ENCODE data around the gene EPHB1.

The EPHB1 gene

GRCh38 chr3:134892326-134892725, 97.3 kb downstream of the EPHB1 start:
- no peak overlapping the region for H2BK12ac ChIP-seq (ENCODE audit: low read length in 2 of 2)
- no peak overlapping the region for H2BK120ac ChIP-seq (ENCODE audit: low read depth, low read length)
- 50% methylated on average over 2 of the region's 2 CpGs for WGBS
- H3K14ac ChIP-seq (ENCODE audit: low read length in 2 of 2), result no peak overlapping the region
- no peak overlapping the region for H3K18ac ChIP-seq (ENCODE audit: low read depth in 1 of 2, low read length in 2 of 2)
- peaks cover 2% of the 10 kb centered on the region for H3K79me1 ChIP-seq (replicated peaks; ENCODE audit: low read length, poor library complexity, severe bottlenecking)
- H2BK5ac ChIP-seq (ENCODE audit: low read depth, low read length, poor library complexity, severe bottlenecking), result no peak overlapping the region
- no peak overlapping the region for H3K27ac ChIP-seq (ENCODE audit: low read length, poor library complexity, severe bottlenecking)
- DNase-seq, result no peak
- peaks cover 13% of the 10 kb centered on the region for H3K9me3 ChIP-seq (ENCODE audit: control insufficient read depth, low read length)
- H4K91ac ChIP-seq (ENCODE audit: low read length), result no peak overlapping the region
- H3K9ac ChIP-seq (ENCODE audit: low read length), result no peak overlapping the region
- H2AFZ ChIP-seq (ENCODE audit: low read depth, low read length), result no peak overlapping the region
- no peaks in the 10 kb centered on the region for H3K36me3 ChIP-seq (ENCODE audit: control insufficient read depth in 1 of 2, insufficient read depth in 2 of 2, low read depth in 1 of 2, low read length in 2 of 2)
- no peak overlapping the region for H4K8ac ChIP-seq (ENCODE audit: low read length)
- H2BK15ac ChIP-seq (ENCODE audit: low read depth, poor library complexity, severe bottlenecking), result no peak overlapping the region
- H2AK5ac ChIP-seq (ENCODE audit: low read length, severe bottlenecking), result no peak overlapping the region
- no peak overlapping the region for H3K4me2 ChIP-seq (ENCODE audit: low read length, poor library complexity, severe bottlenecking)
- H3K4ac ChIP-seq (ENCODE audit: low read depth in 1 of 2, low read length in 2 of 2), result no peak overlapping the region
- H3K4me1 ChIP-seq (ENCODE audit: control insufficient read depth, insufficient read depth, low read depth, low read length), result peaks cover 4% of the 10 kb centered on the region
- H3K27me3 ChIP-seq (ENCODE audit: control insufficient read depth in 1 of 2, insufficient read depth in 1 of 2, low read length in 2 of 2), result peaks cover 0 to 4% of the 10 kb centered on the region in 2 experiments
- no peak overlapping the region for H3K4me3 ChIP-seq (ENCODE audit: insufficient read depth in 1 of 2, low read depth in 1 of 2, low read length in 2 of 2)
- no peak overlapping the region for H3K23ac ChIP-seq (ENCODE audit: low read length in 2 of 2)

DNA sequence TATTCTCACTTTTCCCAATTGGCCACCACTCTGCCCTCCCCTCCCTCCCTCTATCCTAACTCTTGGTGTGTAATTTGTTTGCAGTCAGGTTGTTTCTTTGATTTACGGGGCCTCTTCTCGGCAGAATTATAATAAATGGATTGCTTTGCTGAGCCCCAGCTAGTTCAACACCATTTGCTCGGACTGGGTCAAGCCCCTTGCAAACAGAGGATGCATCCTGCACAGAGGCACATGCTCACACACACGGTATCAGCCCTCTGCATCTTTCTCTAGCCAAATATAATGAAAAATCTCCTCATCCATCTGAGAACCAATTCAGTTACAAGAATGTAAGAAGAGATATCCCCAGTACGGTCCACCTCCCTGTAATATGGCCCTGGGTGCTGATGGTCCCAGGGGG, 97.7 kb downstream of the EPHB1 start:
- H2BK15ac ChIP-seq (ENCODE audit: low read depth, poor library complexity, severe bottlenecking), result no peak overlapping the region
- no peak overlapping the region for H3K14ac ChIP-seq (ENCODE audit: low read length in 2 of 2)
- no peak overlapping the region for H3K9ac ChIP-seq (ENCODE audit: low read length)
- H3K27me3 ChIP-seq (ENCODE audit: control insufficient read depth in 1 of 2, insufficient read depth in 1 of 2, low read length in 2 of 2), result peaks cover 0 to 4% of the 10 kb centered on the region in 2 experiments
- H2BK120ac ChIP-seq (ENCODE audit: low read depth, low read length), result no peak overlapping the region
- no peak overlapping the region for H3K4me2 ChIP-seq (ENCODE audit: low read length, poor library complexity, severe bottlenecking)
- peaks cover 2% of the 10 kb centered on the region for H3K79me1 ChIP-seq (replicated peaks; ENCODE audit: low read length, poor library complexity, severe bottlenecking)
- no peak overlapping the region for H4K91ac ChIP-seq (ENCODE audit: low read length)
- no peak overlapping the region for H3K27ac ChIP-seq (ENCODE audit: low read length, poor library complexity, severe bottlenecking)
- DNase-seq, result no peak
- no peak overlapping the region for H3K4ac ChIP-seq (ENCODE audit: low read depth in 1 of 2, low read length in 2 of 2)
- no peaks in the 10 kb centered on the region for H3K36me3 ChIP-seq (ENCODE audit: control insufficient read depth in 1 of 2, insufficient read depth in 2 of 2, low read depth in 1 of 2, low read length in 2 of 2)
- H2BK5ac ChIP-seq (ENCODE audit: low read depth, low read length, poor library complexity, severe bottlenecking), result no peak overlapping the region
- 67% methylated on average over 4 of the region's 5 CpGs for WGBS
- no peak overlapping the region for H4K8ac ChIP-seq (ENCODE audit: low read length)
- no peak overlapping the region for H2BK12ac ChIP-seq (ENCODE audit: low read length in 2 of 2)
- peaks cover 4% of the 10 kb centered on the region for H3K4me1 ChIP-seq (ENCODE audit: control insufficient read depth, insufficient read depth, low read depth, low read length)
- H2AK5ac ChIP-seq (ENCODE audit: low read length, severe bottlenecking), result no peak overlapping the region
- no peak overlapping the region for H3K23ac ChIP-seq (ENCODE audit: low read length in 2 of 2)
- no peak overlapping the region for H3K4me3 ChIP-seq (ENCODE audit: insufficient read depth in 1 of 2, low read depth in 1 of 2, low read length in 2 of 2)
- H3K18ac ChIP-seq (ENCODE audit: low read depth in 1 of 2, low read length in 2 of 2), result no peak overlapping the region
- H2AFZ ChIP-seq (ENCODE audit: low read depth, low read length), result no peak overlapping the region
- peaks cover 13% of the 10 kb centered on the region for H3K9me3 ChIP-seq (ENCODE audit: control insufficient read depth, low read length)

DNA sequence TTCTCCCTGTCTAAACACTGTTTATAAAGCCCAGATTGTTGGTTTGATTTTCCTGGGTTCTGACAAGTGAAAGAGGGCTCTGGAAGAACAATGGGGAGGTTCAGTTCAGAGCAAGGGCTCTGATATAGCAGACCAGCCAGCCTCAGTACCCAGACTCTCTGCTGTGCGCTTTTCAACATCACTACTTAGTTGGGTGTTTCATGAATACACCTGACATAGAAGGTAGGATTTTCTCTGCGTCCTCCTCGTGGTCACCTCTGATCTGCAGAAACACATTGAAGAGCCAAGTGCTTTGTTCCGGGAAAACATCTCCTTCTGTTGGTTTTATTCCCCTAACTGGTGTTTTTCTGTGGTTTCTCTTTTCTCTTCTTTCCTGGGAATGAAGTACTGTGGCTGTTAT, 99.5 kb downstream of the EPHB1 start:
- no peak overlapping the region for H3K4ac ChIP-seq (ENCODE audit: low read depth in 1 of 2, low read length in 2 of 2)
- no peak overlapping the region for H4K8ac ChIP-seq (ENCODE audit: low read length)
- H3K23ac ChIP-seq (ENCODE audit: low read length in 2 of 2), result no peak overlapping the region
- no peak overlapping the region for H3K27ac ChIP-seq (ENCODE audit: low read length, poor library complexity, severe bottlenecking)
- H2BK12ac ChIP-seq (ENCODE audit: low read length in 2 of 2), result no peak overlapping the region
- WGBS, result 82% methylated on average over 4 of the region's 4 CpGs
- H3K9ac ChIP-seq (ENCODE audit: low read length), result no peak overlapping the region
- no peak overlapping the region for H3K14ac ChIP-seq (ENCODE audit: low read length in 2 of 2)
- H2BK15ac ChIP-seq (ENCODE audit: low read depth, poor library complexity, severe bottlenecking), result no peak overlapping the region
- H3K79me1 ChIP-seq (replicated peaks; ENCODE audit: low read length, poor library complexity, severe bottlenecking), result no peaks in the 10 kb centered on the region
- DNase-seq, result no peak
- H2AK5ac ChIP-seq (ENCODE audit: low read length, severe bottlenecking), result no peak overlapping the region
- H3K4me1 ChIP-seq (ENCODE audit: control insufficient read depth, insufficient read depth, low read depth, low read length), result no peaks in the 10 kb centered on the region
- no peak overlapping the region for H3K4me3 ChIP-seq (ENCODE audit: insufficient read depth in 1 of 2, low read depth in 1 of 2, low read length in 2 of 2)
- H2BK120ac ChIP-seq (ENCODE audit: low read depth, low read length), result no peak overlapping the region
- H4K91ac ChIP-seq (ENCODE audit: low read length), result no peak overlapping the region
- no peaks in the 10 kb centered on the region for H3K36me3 ChIP-seq (ENCODE audit: control insufficient read depth in 1 of 2, insufficient read depth in 2 of 2, low read depth in 1 of 2, low read length in 2 of 2)
- H3K9me3 ChIP-seq (ENCODE audit: control insufficient read depth, low read length), result peaks cover 13% of the 10 kb centered on the region
- no peak overlapping the region for H3K18ac ChIP-seq (ENCODE audit: low read depth in 1 of 2, low read length in 2 of 2)
- H3K27me3 ChIP-seq (ENCODE audit: control insufficient read depth in 1 of 2, insufficient read depth in 1 of 2, low read length in 2 of 2), result peaks cover 0 to 4% of the 10 kb centered on the region in 2 experiments
- no peak overlapping the region for H3K4me2 ChIP-seq (ENCODE audit: low read length, poor library complexity, severe bottlenecking)
- no peak overlapping the region for H2AFZ ChIP-seq (ENCODE audit: low read depth, low read length)
- H2BK5ac ChIP-seq (ENCODE audit: low read depth, low read length, poor library complexity, severe bottlenecking), result no peak overlapping the region

DNA sequence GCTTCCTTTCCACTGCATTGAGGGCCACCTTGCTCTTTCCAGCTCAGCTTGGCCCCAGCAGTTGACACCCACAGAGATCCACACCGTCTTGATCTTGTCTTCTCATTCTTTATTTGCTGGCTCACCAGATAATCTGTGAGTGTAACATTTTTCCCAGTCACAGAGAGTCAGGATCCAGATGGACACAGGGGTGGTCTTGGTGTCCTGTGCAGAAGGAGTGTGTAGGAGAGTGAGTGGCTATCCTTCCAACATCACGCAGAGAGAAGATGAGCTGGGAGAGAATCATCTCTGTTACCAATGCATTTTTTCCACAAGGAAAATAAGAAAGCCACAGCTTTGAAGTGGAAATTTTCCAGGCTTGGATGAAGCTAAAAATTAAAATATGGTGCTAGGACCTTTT, 100.1 kb downstream of the EPHB1 start:
- Histone ChIP-seq H3K27me3 (ENCODE audit: control insufficient read depth in 1 of 2, insufficient read depth in 1 of 2, low read length in 2 of 2) (peaks cover 0 to 4% of the 10 kb centered on the region in 2 experiments), H2BK120ac (ENCODE audit: low read depth, low read length) (no peak overlapping the region), H2BK15ac (ENCODE audit: low read depth, poor library complexity, severe bottlenecking) (no peak overlapping the region), H3K27ac (ENCODE audit: low read length, poor library complexity, severe bottlenecking) (no peak overlapping the region), H3K36me3 (ENCODE audit: control insufficient read depth in 1 of 2, insufficient read depth in 2 of 2, low read depth in 1 of 2, low read length in 2 of 2) (no peaks in the 10 kb centered on the region), H3K23ac (ENCODE audit: low read length in 2 of 2) (no peak overlapping the region), H2AK5ac (ENCODE audit: low read length, severe bottlenecking) (no peak overlapping the region), H3K18ac (ENCODE audit: low read depth in 1 of 2, low read length in 2 of 2) (no peak overlapping the region), H3K4ac (ENCODE audit: low read depth in 1 of 2, low read length in 2 of 2) (no peak overlapping the region), H3K4me1 (ENCODE audit: control insufficient read depth, insufficient read depth, low read depth, low read length) (no peaks in the 10 kb centered on the region), H3K9me3 (ENCODE audit: control insufficient read depth, low read length) (peaks cover 13% of the 10 kb centered on the region), H3K79me1 (replicated peaks; ENCODE audit: low read length, poor library complexity, severe bottlenecking) (no peaks in the 10 kb centered on the region), H2AFZ (ENCODE audit: low read depth, low read length) (no peak overlapping the region), H3K9ac (ENCODE audit: low read length) (no peak overlapping the region), H3K4me3 (ENCODE audit: insufficient read depth in 1 of 2, low read depth in 1 of 2, low read length in 2 of 2) (no peak overlapping the region), H4K8ac (ENCODE audit: low read length) (no peak overlapping the region), H3K14ac (ENCODE audit: low read length in 2 of 2) (no peak overlapping the region), H3K4me2 (ENCODE audit: low read length, poor library complexity, severe bottlenecking) (no peak overlapping the region), H2BK5ac (ENCODE audit: low read depth, low read length, poor library complexity, severe bottlenecking) (no peak overlapping the region), H2BK12ac (ENCODE audit: low read length in 2 of 2) (no peak overlapping the region), H4K91ac (ENCODE audit: low read length) (no peak overlapping the region)
- DNase-seq, result no peak
- WGBS, result 80% methylated on average over 1 of the region's 2 CpGs
